AML-193 (cell line): ENCODE data around the gene MARCHF4.
"Not testable (repeated sequence)": the region's sequence is repeated elsewhere in the genome, so short reads cannot be mapped to it uniquely, and the experiment has no call there.

ENCODE experiments used
- DNase-seq, 2 experiments: peaks; one replicate each; lab custom pipeline; 2025; lab: John Stamatoyannopoulos, UW

The MARCHF4 gene

DNA sequence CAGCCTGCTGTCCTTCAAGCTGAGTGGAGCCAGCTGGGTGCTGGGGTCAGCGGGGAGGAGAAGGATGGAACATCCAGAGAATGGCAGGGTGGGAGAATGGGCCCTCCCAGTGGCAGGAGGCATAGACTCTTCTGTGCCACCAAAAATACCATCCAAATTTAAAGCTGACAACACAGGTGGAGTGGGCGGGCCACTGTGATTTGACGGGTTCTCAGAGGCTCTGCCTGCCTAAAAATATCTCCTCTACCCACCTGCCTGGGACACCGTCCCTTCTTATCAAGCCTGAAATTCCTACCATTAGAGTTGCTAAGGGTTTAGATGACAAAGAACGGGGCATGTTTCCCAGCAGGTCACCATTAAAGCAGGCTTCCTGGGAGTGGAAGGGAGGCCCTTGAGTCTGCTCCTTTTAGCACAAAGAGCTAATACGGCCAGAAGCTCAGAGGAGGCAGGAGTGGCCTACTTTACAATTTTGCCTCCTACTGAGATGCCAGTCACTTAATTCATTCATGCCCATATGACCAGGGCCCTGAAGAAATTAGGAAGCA is 19.8 kb upstream of the MARCHF4 start:
- DNase-seq = no peak

DNA sequence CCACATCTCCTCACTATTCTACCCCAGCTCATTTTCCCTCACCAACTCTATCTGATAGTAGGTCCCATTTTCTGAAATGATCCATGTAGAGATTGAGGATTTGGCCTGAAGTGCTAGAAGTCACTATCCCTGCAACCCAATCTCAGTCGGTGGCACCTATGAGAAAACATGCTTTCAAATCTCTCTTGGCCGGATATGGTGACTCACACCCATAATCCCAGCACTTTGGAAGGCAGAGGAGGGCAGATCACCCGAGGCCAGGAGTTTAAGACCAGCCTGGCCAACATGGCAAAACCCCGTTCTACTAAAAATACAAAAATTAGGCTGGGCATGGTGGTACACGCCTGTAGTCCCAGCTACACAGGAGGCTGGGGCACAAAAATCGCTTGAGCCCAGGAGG is 19.1 kb upstream of the MARCHF4 start:
- no peak for DNase-seq

DNA sequence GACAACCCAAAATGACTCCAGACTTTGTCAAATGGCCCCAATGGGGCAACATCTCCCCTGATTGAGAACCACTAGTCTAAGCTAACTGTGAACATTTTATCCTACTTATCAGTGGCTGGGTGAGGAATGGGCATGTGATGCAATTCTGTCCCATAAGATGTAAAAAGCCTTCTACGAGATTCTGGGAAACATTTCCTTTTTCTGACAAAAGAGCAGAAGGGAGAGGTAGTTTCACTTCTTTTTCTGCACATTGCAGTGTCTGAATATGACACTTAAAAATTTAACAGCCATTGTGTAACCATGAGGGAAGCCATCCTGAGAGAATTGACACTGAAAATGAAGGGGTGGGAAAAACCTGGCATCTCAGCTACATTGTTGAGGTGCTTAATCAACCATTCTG is 17.3 kb upstream of the MARCHF4 start:
- DNase-seq = no peak

DNA sequence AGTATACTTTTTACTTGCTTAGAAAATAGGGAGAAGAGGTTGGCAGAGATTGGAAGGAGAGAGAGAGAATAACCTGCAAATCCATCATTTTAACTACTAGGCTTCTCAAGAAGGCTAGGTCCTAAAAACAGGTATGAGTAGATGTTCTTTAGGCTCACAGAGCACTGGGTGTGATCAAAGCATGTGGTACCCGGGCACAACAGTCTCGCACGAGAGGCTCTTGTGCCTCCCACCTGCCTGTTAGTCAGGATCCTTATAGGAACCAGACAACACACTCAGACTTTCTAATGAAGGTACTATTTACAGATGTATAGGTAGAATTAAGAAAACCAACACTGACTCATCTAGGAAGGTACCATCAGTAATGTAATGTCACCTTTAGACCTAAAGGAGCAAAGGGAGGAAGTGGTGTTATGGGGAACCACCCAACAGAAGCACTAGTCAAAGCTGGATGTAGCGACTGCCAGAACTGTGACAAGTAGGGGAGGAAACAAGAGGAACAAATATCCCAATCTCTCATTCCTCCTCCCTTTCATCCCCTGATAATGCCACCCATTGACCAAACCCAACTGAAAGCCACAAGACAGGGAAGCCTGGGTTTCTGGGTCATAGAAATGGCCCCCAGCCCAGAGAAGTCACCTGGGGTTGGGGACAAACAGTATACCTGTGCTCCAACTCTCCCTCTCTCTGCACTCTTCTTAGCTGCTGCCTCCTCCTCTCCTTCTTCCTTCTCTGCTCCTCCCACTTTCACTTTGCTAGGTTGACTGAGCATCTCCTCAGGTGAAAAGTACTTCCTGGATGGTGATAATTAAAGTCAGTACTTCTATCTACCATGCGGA is 16.0 kb upstream of the MARCHF4 start:
- no peak for DNase-seq

DNA sequence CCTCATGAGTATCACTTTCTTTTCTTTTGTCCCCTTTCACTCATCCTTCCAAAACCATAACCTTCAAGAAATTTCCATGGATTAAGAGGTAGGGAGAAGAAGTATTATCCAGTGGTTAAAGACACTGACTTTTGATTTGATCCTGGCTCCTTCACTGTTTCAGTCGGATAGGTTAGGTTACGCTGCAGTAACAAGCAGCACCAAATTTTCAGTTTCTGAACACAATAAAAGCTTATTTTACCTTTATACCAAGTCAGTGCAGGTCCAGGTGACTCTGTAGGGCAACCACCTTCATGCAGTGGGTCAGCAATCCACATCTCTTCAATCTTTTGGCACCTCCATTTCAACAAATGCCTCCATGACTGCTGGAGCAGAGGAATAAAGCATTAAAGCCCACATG is 15.0 kb upstream of the MARCHF4 start:
- no peak for DNase-seq

DNA sequence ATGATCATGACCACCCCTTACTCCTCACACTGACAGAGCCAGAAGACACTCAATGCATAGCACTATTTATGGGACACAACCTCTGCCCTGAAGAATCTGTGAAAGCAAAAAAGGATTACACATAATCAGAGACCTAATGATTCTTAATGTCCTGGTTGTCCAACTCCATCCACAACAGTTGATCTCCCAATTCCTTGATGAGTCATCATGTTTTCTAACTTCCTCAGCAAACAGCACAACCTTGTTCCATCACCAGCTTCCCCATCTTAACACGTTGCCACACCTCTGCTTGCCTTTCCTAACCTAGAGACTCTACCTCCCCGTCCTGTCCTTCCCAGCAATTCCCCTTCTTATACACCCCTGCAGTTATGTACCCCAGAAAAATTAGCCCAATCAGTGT is 13.2 kb upstream of the MARCHF4 start:
- DNase-seq = no peak

DNA sequence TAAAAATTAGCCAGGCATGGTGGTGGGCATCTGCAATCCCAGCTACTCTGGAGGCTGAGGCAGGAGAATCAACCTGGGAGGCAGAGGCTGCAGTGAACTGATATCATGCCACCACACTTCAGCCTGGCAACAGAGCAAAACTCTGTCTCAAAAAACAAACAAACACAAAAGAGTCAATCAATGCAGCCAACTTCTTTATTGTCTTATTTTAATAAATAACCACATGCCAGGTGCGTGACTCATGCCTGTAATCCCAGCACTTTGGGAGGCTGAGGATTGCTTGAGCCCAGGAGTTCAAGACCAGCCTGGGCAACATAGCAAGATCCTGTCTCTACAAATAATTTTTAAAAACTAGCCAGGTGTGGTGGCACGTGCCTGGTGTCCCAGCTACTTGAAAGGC is 12.1 kb upstream of the MARCHF4 start:
- DNase-seq = not testable (repeated sequence)

DNA sequence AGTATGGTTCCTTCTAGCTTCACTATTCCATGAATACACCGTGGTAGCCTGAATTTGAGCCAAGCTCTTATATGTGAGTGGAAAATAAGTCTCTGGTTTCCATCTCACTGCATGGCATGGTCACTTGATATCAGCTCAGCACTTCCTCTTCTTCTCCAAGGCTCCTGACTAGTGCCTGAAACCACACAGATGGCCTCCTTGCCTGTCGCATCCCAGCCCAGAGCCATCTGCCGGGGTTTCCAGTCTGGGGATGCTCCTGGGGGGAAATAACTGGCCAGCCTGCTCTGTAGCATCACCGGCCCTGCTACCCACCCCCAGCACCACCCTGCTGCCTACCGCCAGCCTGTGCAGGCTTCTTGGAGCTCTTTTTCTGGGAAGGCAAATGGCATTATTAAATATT is 7.7 kb upstream of the MARCHF4 start:
- no peak for DNase-seq

DNA sequence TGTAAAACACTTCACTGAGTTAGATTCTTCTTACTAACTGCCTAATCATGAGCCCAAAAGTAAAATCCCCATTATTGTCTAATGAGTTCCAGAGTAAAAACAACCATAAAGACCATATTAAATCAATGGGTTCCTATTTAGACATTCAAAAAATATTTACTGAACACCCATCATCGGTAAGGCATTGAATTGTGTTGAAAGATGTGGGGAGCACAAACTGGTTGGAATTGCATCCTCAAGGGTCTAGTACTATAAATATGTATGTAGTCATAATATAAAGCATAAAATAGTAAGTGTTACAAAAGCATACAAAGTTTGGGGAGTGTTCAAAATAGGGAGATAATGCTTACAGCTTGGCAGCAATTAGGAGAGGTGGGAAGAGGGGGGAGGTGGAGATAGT is 3.0 kb upstream of the MARCHF4 start:
- DNase-seq = no peak

DNA sequence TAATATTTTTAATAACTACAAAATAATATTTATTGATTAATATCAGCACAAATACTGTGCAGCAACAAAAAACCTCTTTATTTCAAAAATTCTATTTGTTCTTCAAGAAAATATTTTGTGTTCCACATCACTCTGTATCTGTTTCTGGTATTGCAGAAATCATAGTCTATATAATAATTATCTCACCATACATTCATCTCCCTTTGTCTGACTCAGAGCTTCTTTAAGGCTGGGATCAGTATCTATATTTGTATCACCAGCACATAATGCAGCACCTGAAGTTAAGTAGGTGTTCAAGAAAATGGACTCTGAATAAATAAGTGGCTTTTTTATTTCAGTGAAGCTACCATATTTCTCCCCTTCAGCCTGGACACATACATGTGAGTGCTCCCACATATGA is 1.6 kb upstream of the MARCHF4 start:
- no peak for DNase-seq

DNA sequence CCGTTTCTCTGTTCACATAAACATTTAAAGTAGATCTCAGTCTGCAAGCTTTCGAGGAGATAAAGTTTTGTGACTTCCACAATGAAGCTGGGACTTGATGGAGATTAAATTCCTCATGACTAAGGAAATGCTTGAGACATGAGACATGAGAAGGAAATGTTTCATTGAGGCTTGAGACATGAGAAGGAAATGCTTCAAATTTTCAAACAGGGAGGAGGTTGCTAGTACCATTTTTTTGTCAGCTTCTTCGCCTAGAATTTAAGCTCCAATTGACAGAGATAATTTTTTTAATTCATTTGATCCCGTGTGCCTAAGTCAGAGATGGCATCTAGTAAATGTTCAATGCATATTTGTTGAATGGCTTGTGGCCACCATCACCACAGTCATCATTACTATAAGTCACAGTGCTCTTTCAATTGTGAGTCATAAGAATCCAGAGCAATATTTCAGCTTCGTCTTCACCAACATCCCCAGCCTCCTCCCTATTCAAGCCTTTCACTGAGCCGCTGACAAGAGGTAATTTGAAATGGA is 543 bp upstream of the MARCHF4 start:
- no peak for DNase-seq

DNA sequence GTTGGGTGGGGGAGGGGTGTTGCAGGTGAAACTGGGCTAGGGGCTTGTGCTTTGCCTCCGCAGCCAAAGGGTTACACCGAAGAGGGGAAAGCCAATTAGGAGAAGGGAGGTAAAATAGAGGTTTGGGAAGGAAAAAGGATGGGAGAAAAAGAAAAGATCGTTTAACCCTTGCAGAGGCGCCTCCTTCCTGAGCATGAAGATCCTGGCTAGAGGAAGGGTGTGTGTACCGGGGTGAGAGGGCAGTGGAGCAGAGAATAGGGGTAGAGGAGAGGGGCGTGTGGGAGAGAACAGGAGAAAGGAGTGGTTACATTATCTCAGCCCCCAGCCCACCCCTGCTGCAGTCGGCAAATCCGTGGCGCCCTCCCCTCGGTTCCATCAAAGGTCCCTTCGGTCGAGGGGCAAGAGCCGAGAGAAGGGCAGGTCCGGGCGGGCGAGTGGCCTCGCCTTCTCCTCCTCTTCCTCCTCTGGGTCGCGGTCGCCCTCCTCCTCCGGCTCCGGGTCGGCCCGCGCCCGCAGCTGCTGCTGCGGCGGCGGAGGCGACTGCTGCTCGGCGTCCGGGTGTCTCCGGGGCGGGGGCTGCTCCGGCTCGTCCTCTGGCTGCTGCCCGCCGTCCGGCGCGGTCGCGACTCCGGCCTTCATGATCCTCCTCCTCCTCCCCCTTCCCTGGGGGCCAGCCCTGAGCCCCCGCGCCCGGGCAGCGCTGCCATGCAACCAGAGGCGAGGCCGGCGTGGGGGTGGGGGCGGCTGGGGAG is 1.1 kb downstream of the MARCHF4 start:
- DNase-seq = no peak

DNA sequence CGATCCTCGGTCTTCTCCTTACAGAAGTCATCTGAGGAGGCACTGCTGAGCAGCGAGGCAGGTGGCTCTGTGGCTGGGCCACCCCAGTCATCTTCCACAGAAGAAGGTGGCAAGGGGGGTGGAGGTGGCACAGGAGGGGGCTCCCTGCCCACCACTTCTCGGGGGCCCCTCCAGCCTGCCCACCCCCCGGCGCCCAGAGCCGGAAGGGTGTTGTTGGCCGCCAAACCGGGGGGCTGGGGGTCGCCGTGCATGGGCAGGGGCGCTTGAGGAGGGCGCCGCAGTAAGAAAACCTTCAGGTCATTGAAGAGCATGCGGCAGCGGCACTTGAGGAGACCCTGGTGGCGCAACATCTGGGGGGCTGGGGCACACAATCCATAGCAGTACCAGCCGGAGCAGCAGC is 2.5 kb downstream of the MARCHF4 start:
- DNase-seq = no peak

DNA sequence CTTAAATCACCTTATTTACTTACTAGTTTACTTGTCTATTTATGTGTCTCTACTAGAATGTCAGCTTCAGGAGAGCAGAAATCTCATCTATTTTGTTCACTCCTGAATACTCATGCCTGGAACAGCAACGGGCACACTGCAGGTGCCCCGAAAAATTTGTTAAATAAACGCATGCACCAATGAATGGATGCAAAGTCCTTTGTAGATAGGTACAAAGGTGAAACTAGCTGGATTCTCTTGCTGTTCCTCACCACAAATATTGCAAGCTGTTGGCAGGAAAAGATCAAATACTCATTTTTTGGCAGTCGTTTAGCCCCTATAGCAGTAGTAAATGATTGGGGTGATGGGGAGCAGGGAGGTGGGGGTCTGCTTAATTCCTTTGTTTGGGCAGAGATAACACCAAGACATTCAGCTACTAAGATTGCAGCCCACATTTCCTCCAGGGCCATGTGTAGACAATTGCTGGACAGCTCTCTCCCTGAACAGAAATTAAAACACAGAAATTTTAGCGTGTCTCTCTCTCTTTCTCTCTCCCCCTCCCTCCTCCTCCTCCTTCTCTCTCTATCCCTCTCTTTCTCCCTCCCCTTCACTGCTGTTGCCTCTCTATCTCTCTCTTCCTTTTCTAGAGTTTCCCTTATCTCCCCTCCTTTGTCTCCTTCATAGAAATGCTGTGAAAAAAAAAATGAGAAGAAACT is 5.4 kb downstream of the MARCHF4 start:
- DNase-seq = no peak

DNA sequence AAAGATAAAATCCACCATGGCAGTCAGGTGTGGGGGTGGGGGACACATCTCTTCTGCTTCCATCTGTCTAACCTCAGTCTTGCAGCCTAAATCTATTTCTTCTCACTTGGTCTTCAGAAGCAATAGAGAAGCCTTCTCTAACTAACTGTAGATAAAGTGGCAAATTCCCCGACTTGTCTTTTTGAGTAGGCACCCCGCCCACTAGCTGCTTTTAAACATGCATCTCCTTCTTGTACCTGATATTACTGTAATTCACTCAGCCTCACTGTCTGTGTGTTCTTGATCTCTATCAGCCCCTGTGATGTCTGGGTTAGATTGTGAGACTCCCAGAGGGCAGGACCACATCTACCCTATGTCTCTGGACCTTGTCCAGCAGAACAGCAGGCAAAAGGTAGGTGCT is 6.8 kb downstream of the MARCHF4 start:
- DNase-seq = no peak

DNA sequence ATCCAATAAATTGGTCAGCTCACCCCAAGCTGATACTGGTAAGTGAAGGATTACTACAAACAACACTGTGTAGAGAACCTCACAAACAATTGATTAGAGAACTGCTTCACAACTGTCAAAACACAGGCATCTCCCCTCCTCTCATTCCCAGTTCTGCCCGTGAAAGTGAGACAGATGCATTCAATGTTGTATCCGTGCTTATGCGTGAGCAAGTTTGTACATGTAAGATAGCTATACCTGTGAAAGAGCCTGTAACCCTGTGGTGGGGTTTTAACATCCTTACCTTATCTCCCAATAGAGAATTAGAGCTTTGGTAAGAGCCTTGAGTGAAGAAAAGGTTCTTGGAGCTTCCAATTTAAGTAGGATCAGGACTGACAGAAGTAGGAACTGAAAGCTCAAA is 9.1 kb downstream of the MARCHF4 start:
- DNase-seq = no peak

DNA sequence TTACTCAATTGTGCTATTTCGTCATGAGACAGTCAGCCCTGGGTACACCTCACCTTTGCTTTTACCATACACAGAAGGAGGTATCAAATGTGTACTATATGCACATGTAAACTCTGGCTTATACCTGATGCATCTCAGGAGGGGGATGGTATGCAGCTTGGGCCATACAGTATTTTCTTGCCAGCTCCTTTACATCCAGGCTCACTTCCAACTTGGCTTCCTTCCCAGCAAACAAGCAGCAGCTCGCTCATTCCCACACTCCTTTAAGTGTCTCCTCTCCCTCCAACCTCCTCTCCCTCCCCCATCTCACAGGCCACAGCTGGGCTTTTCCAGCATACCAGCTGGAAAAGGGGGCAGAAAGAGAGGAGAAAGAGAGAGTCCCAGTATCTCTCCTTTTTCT is 9.6 kb downstream of the MARCHF4 start:
- DNase-seq = no peak

DNA sequence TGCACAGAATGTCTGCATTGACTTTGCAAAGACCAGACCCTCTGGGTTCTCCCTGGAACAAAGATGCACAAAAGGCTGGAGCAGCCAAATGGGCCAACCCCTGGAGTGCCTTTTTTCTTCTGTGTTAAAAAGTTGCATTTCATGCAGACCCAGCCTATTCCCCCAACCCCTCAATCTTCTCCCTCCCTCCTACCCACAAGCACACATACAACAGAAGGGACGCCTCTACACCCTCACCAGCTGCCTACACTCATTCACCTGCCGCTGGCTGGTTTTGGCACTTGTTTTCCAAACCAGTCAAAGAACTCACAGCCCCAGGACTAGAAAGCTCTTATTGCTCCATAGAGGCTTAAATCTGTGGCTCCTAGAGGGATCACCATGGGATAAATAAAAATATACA is 16.6 kb downstream of the MARCHF4 start:
- DNase-seq = no peak

DNA sequence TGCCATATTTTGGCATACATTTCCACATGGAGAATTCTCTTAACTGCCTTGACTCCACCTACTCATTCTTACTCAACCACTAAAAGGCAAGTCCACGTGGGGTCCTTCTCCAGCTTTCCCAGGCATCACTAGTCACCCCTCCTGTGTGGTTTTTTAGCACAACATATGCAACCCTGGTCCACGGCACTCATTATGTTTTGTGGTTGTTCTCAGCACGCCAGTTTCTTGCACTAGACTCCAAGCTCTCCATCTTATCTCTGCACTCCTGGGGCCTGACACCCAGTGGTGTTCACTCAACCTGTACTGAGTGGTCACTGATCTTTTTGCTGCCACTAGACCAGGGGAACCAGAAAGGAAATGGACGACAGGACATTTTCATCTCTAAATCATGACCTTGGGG is 18.0 kb downstream of the MARCHF4 start:
- no peak for DNase-seq

DNA sequence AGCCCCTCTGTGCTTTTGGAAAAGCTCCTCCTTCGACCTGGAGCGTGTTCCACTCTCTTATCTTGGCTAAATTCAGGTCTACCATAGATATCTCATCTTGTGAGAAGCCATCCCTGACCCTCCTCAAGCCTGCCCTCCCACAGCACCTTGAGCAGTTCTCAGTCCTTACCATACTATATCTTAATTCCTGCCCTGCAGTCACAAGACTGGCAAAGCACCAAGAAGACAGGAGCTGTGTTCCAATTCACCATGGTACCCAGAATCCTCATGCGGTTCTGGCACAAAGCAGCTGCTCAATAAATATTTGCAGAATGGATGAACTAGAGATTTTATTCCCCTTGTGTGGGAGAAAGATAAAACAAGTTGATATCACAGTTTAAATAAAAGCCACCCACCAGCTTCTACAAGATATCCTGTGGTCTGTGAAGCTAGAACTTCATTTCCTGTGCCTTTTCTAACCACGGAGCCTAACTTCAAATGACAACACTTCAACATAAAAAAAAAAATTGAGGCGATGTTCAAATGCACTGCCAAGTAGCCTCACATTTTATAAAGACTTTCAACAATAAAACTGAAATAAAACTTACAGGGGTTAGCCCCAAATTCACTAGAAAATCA is 19.5 kb downstream of the MARCHF4 start:
- DNase-seq = no peak

DNA sequence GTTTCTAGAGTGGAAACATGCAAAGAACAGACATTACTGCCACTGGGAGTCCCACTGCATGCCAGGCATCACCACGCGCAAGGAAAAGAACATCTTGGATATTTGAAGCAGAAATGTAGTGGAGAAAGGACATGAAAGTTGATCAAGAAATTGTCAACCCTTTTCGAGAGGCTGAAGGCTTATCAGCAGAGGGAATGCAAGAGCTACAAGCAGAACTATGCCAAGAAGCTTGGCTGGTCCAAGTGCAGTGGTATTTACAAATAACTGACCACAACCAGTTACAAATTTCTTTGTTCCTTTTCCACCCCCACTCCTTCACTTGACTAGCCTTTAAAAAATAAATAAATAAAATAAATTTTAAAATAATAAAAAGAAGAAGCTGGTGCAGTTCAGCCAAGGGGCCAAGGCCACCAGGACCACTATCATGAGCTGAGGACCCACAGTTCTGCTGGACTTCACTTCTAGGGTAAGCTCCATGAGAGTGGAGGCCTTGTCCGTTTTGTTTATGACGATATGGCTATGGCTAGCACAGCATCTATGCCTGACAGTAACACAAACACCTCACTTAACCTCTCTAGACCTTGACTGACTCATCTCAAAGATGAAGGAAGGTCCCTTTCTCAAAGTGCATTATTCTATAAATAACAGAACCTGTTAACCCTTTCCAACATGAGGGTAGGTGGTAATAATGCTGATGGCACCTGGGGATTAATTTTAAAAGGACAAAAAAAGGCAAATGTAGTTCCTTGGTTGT is 20.9 kb downstream of the MARCHF4 start:
- no peak for DNase-seq
